ENCODE results near the gene HIVEP2.

The HIVEP2 gene

GRCh38 chr6:142945446-142946180 lies 637 bp upstream of the HIVEP2 start:
- peak in 35 of 51 donors; percentile 35 to 88 (median 62) for DNase-seq

GRCh38 chr6:142944124-142945048 lies 590 bp downstream of the HIVEP2 start:
- DNase-seq, result peak; percentile 29 to 91 (median 68)

GRCh38 chr6:142943711-142944123 lies 1.3 kb downstream of the HIVEP2 start:
- DNase-seq, result peak in 17 of 51 donors; percentile 1 to 86 (median 43)

GRCh38 chr6:142942805-142943227 lies 2.2 kb downstream of the HIVEP2 start:
- peak in 1 of 51 donors; percentile 14 for DNase-seq

- DNase-seq, result no peak
Measured at GRCh38 chr6:142942238-142942637, 2.7 kb downstream of the HIVEP2 start.

- no peak for DNase-seq
Measured at GRCh38 chr6:142941018-142941417, 4.0 kb downstream of the HIVEP2 start.

GRCh38 chr6:142940487-142940886 lies 4.5 kb downstream of the HIVEP2 start:
- no peak for DNase-seq

GRCh38 chr6:142938510-142938909 lies 6.5 kb downstream of the HIVEP2 start:
- no peak for DNase-seq

- no peak for DNase-seq
Measured at GRCh38 chr6:142937986-142938385, 7.0 kb downstream of the HIVEP2 start.

GRCh38 chr6:142935553-142936517 lies 9.1 kb downstream of the HIVEP2 start:
- DNase-seq, result no peak

- DNase-seq, result no peak
Measured at GRCh38 chr6:142934599-142934998, 10.4 kb downstream of the HIVEP2 start.

- DNase-seq, result no peak
Measured at GRCh38 chr6:142934106-142934505, 10.9 kb downstream of the HIVEP2 start.

GRCh38 chr6:142933701-142934100 lies 11.3 kb downstream of the HIVEP2 start:
- no peak for DNase-seq

GRCh38 chr6:142932889-142933288 lies 12.1 kb downstream of the HIVEP2 start:
- DNase-seq, result no peak

- DNase-seq, result no peak
Measured at GRCh38 chr6:142929751-142930358, 15.1 kb downstream of the HIVEP2 start.

GRCh38 chr6:142927904-142928303 lies 17.1 kb downstream of the HIVEP2 start:
- DNase-seq, result no peak

GRCh38 chr6:142927271-142927580 lies 17.8 kb downstream of the HIVEP2 start:
- no peak for DNase-seq

GRCh38 chr6:142926494-142927270 lies 18.3 kb downstream of the HIVEP2 start:
- DNase-seq, result peak; percentile 25 to 90 (median 77)

- DNase-seq, result no peak
Measured at GRCh38 chr6:142926177-142926493, 18.8 kb downstream of the HIVEP2 start.

GRCh38 chr6:142925575-142926110 lies 19.3 kb downstream of the HIVEP2 start:
- no peak for DNase-seq

Measured in hypothalamus (tissue), 51 donors.